ENCODE data around the gene CEACAM1.

CEACAM1 gene

DNA sequence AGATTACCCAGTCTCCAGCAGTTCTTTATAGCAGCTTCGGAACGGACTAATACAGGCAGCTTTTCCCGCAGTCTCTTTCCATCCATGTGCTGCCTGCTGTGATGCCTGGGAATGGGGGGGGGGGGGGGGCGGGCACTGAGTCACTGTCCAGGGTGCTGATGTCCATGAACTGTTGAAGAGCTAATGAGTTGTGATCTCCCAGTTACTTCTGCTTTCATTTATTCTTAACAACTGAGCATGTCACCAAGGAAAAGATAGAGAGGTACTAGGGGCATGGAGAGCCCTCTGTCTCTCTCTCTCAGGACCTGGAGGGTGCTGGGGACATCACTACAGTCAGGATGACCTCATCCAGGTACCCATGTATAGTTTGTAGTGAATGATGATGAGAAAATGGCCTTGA lies 20.3 kb upstream of the CEACAM1 start:
- Histone ChIP-seq H3K79me2 (ENCODE audit: control insufficient read depth, low read length) (no peaks in the 10 kb centered on the region), H3K4me1 (ENCODE audit: control insufficient read depth, low read length) (peaks cover 11% of the 10 kb centered on the region), H4K20me1 (ENCODE audit: control insufficient read depth, insufficient read depth, low read depth, low read length) (no peaks in the 10 kb centered on the region), H3K36me3 (ENCODE audit: control insufficient read depth, low read length) (no peaks in the 10 kb centered on the region), H3K9me2 (replicated peaks; ENCODE audit: control insufficient read depth, low read length) (no peaks in the 10 kb centered on the region), H3F3A (ENCODE audit: control insufficient read depth, insufficient read depth) (no peaks in the 10 kb centered on the region), H3K9me3 (ENCODE audit: control insufficient read depth, insufficient read depth, low read length) (no peaks in the 10 kb centered on the region; the same call in 1 of the 2 replicates), H3K4me2 (ENCODE audit: low read length) (no peak overlapping the region), H3K4me3 (ENCODE audit: low read length) (no peak overlapping the region), H3K27me3 (ENCODE audit: control insufficient read depth, low read length) (no peaks in the 10 kb centered on the region), H3K27ac (ENCODE audit: low read depth, low read length) (no peak overlapping the region)
- TF ChIP-seq, protein P1, sequence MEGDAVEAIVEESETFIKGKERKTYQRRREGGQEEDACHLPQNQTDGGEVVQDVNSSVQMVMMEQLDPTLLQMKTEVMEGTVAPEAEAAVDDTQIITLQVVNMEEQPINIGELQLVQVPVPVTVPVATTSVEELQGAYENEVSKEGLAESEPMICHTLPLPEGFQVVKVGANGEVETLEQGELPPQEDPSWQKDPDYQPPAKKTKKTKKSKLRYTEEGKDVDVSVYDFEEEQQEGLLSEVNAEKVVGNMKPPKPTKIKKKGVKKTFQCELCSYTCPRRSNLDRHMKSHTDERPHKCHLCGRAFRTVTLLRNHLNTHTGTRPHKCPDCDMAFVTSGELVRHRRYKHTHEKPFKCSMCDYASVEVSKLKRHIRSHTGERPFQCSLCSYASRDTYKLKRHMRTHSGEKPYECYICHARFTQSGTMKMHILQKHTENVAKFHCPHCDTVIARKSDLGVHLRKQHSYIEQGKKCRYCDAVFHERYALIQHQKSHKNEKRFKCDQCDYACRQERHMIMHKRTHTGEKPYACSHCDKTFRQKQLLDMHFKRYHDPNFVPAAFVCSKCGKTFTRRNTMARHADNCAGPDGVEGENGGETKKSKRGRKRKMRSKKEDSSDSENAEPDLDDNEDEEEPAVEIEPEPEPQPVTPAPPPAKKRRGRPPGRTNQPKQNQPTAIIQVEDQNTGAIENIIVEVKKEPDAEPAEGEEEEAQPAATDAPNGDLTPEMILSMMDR (IDR thresholded peaks at IDR 0.05; ENCODE audit: low read depth, low read length, poor library complexity, severe bottlenecking): no peak
- no peak for TF ChIP-seq EZH2phosphoT487 (IDR thresholded peaks at IDR 0.05; ENCODE audit: borderline replicate concordance, low read length)

DNA sequence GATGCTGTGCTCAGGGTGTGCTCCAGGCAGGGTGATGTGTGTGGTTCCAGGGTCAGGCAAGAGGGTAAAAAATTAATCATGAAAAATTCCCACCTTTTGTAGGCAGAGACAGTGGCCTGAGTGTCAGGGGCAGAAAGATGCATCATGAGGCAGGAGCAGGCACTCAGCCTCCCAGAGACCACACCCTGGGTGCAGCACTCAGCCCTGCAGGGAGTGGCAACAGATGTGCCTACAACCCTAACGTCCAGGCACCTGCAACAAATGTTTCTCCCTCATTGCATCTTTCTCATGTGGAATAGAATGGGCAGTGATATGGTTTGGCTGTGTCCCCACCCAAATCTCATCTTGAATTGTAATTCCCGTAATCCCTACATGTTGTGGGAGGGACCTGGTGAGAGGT lies 19.6 kb upstream of the CEACAM1 start:
- Histone ChIP-seq H3K27ac (ENCODE audit: low read depth, low read length) (no peak overlapping the region), H3K36me3 (ENCODE audit: control insufficient read depth, low read length) (no peaks in the 10 kb centered on the region), H3K4me3 (ENCODE audit: low read length) (no peak overlapping the region), H3F3A (ENCODE audit: control insufficient read depth, insufficient read depth) (no peaks in the 10 kb centered on the region), H3K4me1 (ENCODE audit: control insufficient read depth, low read length) (peaks cover 11% of the 10 kb centered on the region), H3K79me2 (ENCODE audit: control insufficient read depth, low read length) (no peaks in the 10 kb centered on the region), H4K20me1 (ENCODE audit: control insufficient read depth, insufficient read depth, low read depth, low read length) (no peaks in the 10 kb centered on the region), H3K27me3 (ENCODE audit: control insufficient read depth, low read length) (no peaks in the 10 kb centered on the region), H3K9me2 (replicated peaks; ENCODE audit: control insufficient read depth, low read length) (no peaks in the 10 kb centered on the region), H3K9me3 (ENCODE audit: control insufficient read depth, insufficient read depth, low read length) (no peaks in the 10 kb centered on the region; the same call in 1 of the 2 replicates), H3K4me2 (ENCODE audit: low read length) (no peak overlapping the region)
- no peak for TF ChIP-seq EZH2phosphoT487 (IDR thresholded peaks at IDR 0.05; ENCODE audit: borderline replicate concordance, low read length)
- TF ChIP-seq, protein P1 (IDR thresholded peaks at IDR 0.05; ENCODE audit: low read depth, low read length, poor library complexity, severe bottlenecking): no peak

DNA sequence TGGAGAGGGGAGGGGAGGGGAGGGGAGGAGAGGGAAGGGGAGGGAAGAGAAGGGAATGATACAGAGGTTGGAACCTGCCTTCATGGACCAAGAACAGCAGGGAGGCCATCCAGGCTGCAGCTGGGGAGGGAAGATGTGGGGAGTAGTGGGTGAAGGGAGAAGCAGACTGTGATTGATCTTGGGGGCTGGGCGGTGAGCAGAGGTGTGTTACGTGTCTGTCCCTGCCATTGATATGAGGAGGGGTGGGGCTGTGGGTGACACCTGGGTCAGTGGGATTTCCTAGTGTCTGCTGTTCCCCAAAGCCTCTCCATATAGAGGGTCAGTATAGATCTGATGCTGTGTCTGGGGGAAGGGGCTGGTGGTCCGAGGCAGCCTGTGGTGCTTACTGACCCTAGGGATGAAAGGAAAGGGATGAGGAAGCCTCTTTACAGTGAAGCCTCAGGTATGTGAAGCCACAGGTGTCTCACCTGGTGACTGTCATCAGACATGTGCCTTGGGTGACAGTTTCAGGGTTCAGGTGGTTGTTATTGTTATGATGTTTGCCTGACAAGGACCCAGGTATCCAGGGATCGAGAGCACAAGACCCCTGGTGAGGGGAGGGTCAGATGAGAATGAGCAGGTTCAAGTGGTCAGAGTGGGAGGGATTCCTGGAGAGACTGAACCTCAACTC lies 18.7 kb upstream of the CEACAM1 start:
- no peak overlapping the region for H3K27ac ChIP-seq (ENCODE audit: low read depth, low read length)
- H3K4me3 ChIP-seq (ENCODE audit: low read length): no peak overlapping the region
- H3K79me2 ChIP-seq (ENCODE audit: control insufficient read depth, low read length): no peaks in the 10 kb centered on the region
- TF ChIP-seq, protein P1 (IDR thresholded peaks at IDR 0.05; ENCODE audit: low read depth, low read length, poor library complexity, severe bottlenecking): no peak
- TF ChIP-seq EZH2phosphoT487 (IDR thresholded peaks at IDR 0.05; ENCODE audit: borderline replicate concordance, low read length): no peak
- H3K27me3 ChIP-seq (ENCODE audit: control insufficient read depth, low read length): no peaks in the 10 kb centered on the region
- H3K36me3 ChIP-seq (ENCODE audit: control insufficient read depth, low read length): no peaks in the 10 kb centered on the region
- no peaks in the 10 kb centered on the region for H3F3A ChIP-seq (ENCODE audit: control insufficient read depth, insufficient read depth)
- no peaks in the 10 kb centered on the region; the same call in 1 of the 2 replicates for H3K9me3 ChIP-seq (ENCODE audit: control insufficient read depth, insufficient read depth, low read length)
- H4K20me1 ChIP-seq (ENCODE audit: control insufficient read depth, insufficient read depth, low read depth, low read length): no peaks in the 10 kb centered on the region
- no peaks in the 10 kb centered on the region for H3K9me2 ChIP-seq (replicated peaks; ENCODE audit: control insufficient read depth, low read length)
- H3K4me2 ChIP-seq (ENCODE audit: low read length): no peak overlapping the region
- peaks cover 11% of the 10 kb centered on the region for H3K4me1 ChIP-seq (ENCODE audit: control insufficient read depth, low read length)

Data from DOHH2 (cell line).